Measurements from ENCODE around the gene ZNF341. TPM values are rescaled to one million over a fixed set of nuclear protein-coding genes. Genes with fewer than 3 reads are reported as not detected.

ZNF341 gene
- total RNA-seq, 2 experiments from 2014 or later, result 2.1 to 2.7 TPM

GRCh38 chr20:33827634-33828325 lies 96.0 kb downstream of the ZNF341 start:
- Histone ChIP-seq H3K27ac (ENCODE audit: low read depth in 1 of 2, low read length in 2 of 2) (no peak overlapping the region), H3K9me3 (ENCODE audit: control insufficient read depth in 1 of 2, insufficient read depth in 1 of 2, low read length in 2 of 2) (no peaks in the 10 kb centered on the region), H3K4me1 (ENCODE audit: insufficient read depth, low read length) (peaks cover 35% of the 10 kb centered on the region), H3K4me3 (ENCODE audit: low read length) (no peak overlapping the region), H3K36me3 (ENCODE audit: insufficient read depth, low read length) (peaks cover 3% of the 10 kb centered on the region), H3K27me3 (ENCODE audit: control insufficient read depth in 1 of 2, insufficient read depth in 2 of 2, low read length in 2 of 2) (no peaks in the 10 kb centered on the region)
- Mint-ChIP-seq H3K27ac (peak overlapping the region; percentile 26), H3K36me3 (ENCODE audit: low read depth) (peaks cover 18% of the 10 kb centered on the region), H3K4me3 (no peak overlapping the region), H3K9me3 (no peaks in the 10 kb centered on the region), H3K27me3 (no peaks in the 10 kb centered on the region), H3K4me1 (ENCODE audit: low read depth) (peaks cover 67% of the 10 kb centered on the region)
- intact Hi-C loops (cut with DNase I, micrococcal nuclease), result no loop called here
- CTCF ChIA-PET, result no interaction called here
- ATAC-seq (ENCODE audit: poor library complexity) (no peak), DNase-seq (no peak)
- no peak for TF ChIP-seq CTCF (IDR thresholded peaks at IDR 0.05)
- POLR2A ChIA-PET, result no interaction called here

GRCh38 chr20:33828326-33828844 lies 96.6 kb downstream of the ZNF341 start:
- no peaks in the 10 kb centered on the region for H3K9me3 ChIP-seq (ENCODE audit: control insufficient read depth in 1 of 2, insufficient read depth in 1 of 2, low read length in 2 of 2)
- H3K4me3 ChIP-seq (ENCODE audit: low read length), result no peak overlapping the region
- H3K27me3 ChIP-seq (ENCODE audit: control insufficient read depth in 1 of 2, insufficient read depth in 2 of 2, low read length in 2 of 2), result no peaks in the 10 kb centered on the region
- H3K36me3 Mint-ChIP-seq (ENCODE audit: low read depth), result peaks cover 23% of the 10 kb centered on the region
- ATAC-seq (ENCODE audit: poor library complexity), result no peak
- peaks cover 33% of the 10 kb centered on the region for H3K4me1 ChIP-seq (ENCODE audit: insufficient read depth, low read length)
- H3K27me3 Mint-ChIP-seq, result no peaks in the 10 kb centered on the region
- no peak for DNase-seq
- ChIA-PET CTCF (no interaction called here), POLR2A (no interaction called here)
- no peak overlapping the region for H3K27ac ChIP-seq (ENCODE audit: low read depth in 1 of 2, low read length in 2 of 2)
- peaks cover 8% of the 10 kb centered on the region for H3K36me3 ChIP-seq (ENCODE audit: insufficient read depth, low read length)
- no peak for TF ChIP-seq CTCF (IDR thresholded peaks at IDR 0.05)
- intact Hi-C loops (cut with DNase I, micrococcal nuclease), result no loop called here
- no peaks in the 10 kb centered on the region for H3K9me3 Mint-ChIP-seq
- no peak overlapping the region for H3K4me3 Mint-ChIP-seq
- peak overlapping the region; percentile 26 for H3K27ac Mint-ChIP-seq
- peaks cover 70% of the 10 kb centered on the region for H3K4me1 Mint-ChIP-seq (ENCODE audit: low read depth)

GRCh38 chr20:33828967-33829560 lies 97.3 kb downstream of the ZNF341 start:
- H3K36me3 ChIP-seq (ENCODE audit: insufficient read depth, low read length), result peaks cover 11% of the 10 kb centered on the region
- peaks cover 75% of the 10 kb centered on the region for H3K4me1 Mint-ChIP-seq (ENCODE audit: low read depth)
- DNase-seq, result no peak
- intact Hi-C loops (cut with DNase I, micrococcal nuclease), result no loop called here
- no peaks in the 10 kb centered on the region for H3K9me3 ChIP-seq (ENCODE audit: control insufficient read depth in 1 of 2, insufficient read depth in 1 of 2, low read length in 2 of 2)
- POLR2A ChIA-PET, result interaction anchor here (1.2 kb wide), 1 partner anchor 16 kb away, joined by 3 read pairs; no protein-coding TSS in a partner anchor
- H3K27ac ChIP-seq (ENCODE audit: low read depth in 1 of 2, low read length in 2 of 2), result no peak overlapping the region
- peaks cover 29% of the 10 kb centered on the region for H3K4me1 ChIP-seq (ENCODE audit: insufficient read depth, low read length)
- H3K4me3 Mint-ChIP-seq, result no peak overlapping the region
- no peak for TF ChIP-seq CTCF (IDR thresholded peaks at IDR 0.05)
- no peaks in the 10 kb centered on the region for H3K9me3 Mint-ChIP-seq
- H3K4me3 ChIP-seq (ENCODE audit: low read length), result no peak overlapping the region
- CTCF ChIA-PET, result no interaction called here
- no peaks in the 10 kb centered on the region for H3K27me3 ChIP-seq (ENCODE audit: control insufficient read depth in 1 of 2, insufficient read depth in 2 of 2, low read length in 2 of 2)
- peaks cover 30% of the 10 kb centered on the region for H3K36me3 Mint-ChIP-seq (ENCODE audit: low read depth)
- peak overlapping the region; percentile 26 for H3K27ac Mint-ChIP-seq
- ATAC-seq (ENCODE audit: poor library complexity), result no peak
- H3K27me3 Mint-ChIP-seq, result no peaks in the 10 kb centered on the region
